SHP77 treated with DMSO at 0.1 percent for 48 hours (cell line): Measurements from ENCODE around the gene ACKR3.

Source experiments
- DNase-seq: peaks from one replicate; lab custom pipeline; 2025; lab: John Stamatoyannopoulos, UW

The ACKR3 gene

DNA sequence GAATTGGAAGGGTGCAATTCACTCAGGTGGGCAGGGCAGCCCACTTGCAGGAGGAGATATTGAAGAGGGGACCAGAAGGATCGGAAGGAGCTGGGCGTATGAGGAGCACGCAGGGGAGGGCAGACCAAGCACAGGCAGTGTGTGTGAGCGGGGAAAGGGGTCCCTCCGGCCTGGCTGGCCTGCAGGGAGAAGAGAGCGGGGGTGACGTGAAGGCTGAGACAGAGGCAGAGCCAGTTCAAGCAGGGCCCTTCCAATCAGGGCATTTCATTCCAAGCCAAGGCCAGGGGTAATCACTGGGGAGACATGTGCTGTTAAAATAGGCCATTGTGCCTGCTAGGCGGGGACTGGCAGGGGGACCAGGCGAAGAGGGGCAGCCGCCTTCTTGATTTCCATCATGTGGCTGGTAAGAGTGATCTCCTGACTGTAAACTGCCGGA is 62.2 kb downstream of the ACKR3 start:
- no peak for DNase-seq
